Measurements from ENCODE around the gene NEIL1.
"Not testable (repeated sequence)": the region's sequence is repeated elsewhere in the genome, so short reads cannot be mapped to it uniquely, and the experiment has no call there.

NEIL1 gene

DNA sequence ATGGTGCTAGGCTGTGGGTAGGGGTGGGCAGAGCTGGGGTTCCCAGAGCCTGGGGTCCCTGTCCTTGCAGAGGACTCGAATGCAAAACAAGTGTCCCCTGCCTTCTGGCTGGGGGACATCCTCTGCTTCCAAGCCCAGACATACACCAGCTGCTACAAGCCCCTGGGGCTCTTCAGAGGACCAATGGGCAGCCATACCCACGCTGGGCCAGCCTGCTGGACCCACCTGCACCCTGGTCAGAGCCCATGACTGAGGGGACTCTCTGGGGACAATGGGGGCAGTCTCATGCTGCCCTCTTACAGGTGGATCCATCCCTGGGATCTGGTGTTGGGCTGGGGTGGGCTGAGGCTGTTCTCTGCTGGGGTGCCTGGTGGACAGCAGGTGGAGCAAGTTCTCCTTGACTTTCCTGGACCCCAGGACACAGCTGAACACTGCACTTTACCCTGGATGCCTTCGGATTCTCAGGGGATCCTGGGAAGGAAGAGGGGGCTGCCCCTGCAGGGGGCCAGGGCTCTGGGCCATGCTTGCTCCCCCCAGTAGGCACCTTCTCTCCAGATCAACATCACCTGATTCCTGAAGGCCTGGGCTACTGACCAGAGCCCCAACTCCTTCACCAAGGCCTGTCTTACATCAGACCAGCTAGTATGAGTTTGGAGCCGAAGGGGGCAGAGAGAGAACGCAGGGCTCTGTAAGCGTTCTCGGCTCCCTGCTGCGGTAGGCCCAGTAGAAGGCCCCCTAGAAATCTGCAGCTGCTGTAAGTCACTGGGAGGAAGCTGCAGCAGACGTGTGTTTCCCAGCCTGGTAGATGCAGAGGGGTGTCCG lies 18.1 kb upstream of the NEIL1 start:
- no peaks in the 10 kb centered on the region for H3K27me3 ChIP-seq (ENCODE audit: control insufficient read depth, low read length)
- H3K4me1 ChIP-seq (ENCODE audit: control insufficient read depth, low read length): peaks cover 27% of the 10 kb centered on the region
- no peaks in the 10 kb centered on the region for H4K20me1 ChIP-seq (ENCODE audit: control insufficient read depth, insufficient read depth, low read depth, low read length)
- no peak overlapping the region for H3K27ac ChIP-seq (ENCODE audit: low read depth, low read length)
- H3K79me2 ChIP-seq (ENCODE audit: control insufficient read depth, low read length): no peaks in the 10 kb centered on the region
- TF ChIP-seq EZH2phosphoT487 (IDR thresholded peaks at IDR 0.05; ENCODE audit: borderline replicate concordance, low read length) (no peak), CTCF (IDR thresholded peaks at IDR 0.05; ENCODE audit: low read depth, low read length, poor library complexity, severe bottlenecking) (peak; percentile 8)
- H3F3A ChIP-seq (ENCODE audit: control insufficient read depth, insufficient read depth): no peaks in the 10 kb centered on the region
- H3K36me3 ChIP-seq (ENCODE audit: control insufficient read depth, low read length): no peaks in the 10 kb centered on the region
- H3K9me3 ChIP-seq (ENCODE audit: control insufficient read depth, insufficient read depth, low read length): no peaks in the 10 kb centered on the region
- no peak overlapping the region for H3K4me3 ChIP-seq (ENCODE audit: low read length)
- no peaks in the 10 kb centered on the region for H3K9me2 ChIP-seq (replicated peaks; ENCODE audit: control insufficient read depth, low read length)
- no peak overlapping the region for H3K4me2 ChIP-seq (ENCODE audit: low read length)

- peaks cover 3% of the 10 kb centered on the region; the same call in 1 of the 2 replicates for H3F3A ChIP-seq (ENCODE audit: control insufficient read depth, insufficient read depth)
- no peaks in the 10 kb centered on the region for H3K9me2 ChIP-seq (replicated peaks; ENCODE audit: control insufficient read depth, low read length)
- no peak overlapping the region for H3K27ac ChIP-seq (ENCODE audit: low read depth, low read length)
- H3K4me3 ChIP-seq (ENCODE audit: low read length): no peak overlapping the region
- H4K20me1 ChIP-seq (ENCODE audit: control insufficient read depth, insufficient read depth, low read depth, low read length): no peaks in the 10 kb centered on the region
- no peak for TF ChIP-seq CTCF (IDR thresholded peaks at IDR 0.05; ENCODE audit: low read depth, low read length, poor library complexity, severe bottlenecking)
- no peak for TF ChIP-seq EZH2phosphoT487 (IDR thresholded peaks at IDR 0.05; ENCODE audit: borderline replicate concordance, low read length)
- no peaks in the 10 kb centered on the region for H3K27me3 ChIP-seq (ENCODE audit: control insufficient read depth, low read length)
- H3K4me2 ChIP-seq (ENCODE audit: low read length): no peak overlapping the region
- no peaks in the 10 kb centered on the region for H3K9me3 ChIP-seq (ENCODE audit: control insufficient read depth, insufficient read depth, low read length)
- H3K4me1 ChIP-seq (ENCODE audit: control insufficient read depth, low read length): peaks cover 27% of the 10 kb centered on the region
- H3K79me2 ChIP-seq (ENCODE audit: control insufficient read depth, low read length): no peaks in the 10 kb centered on the region
- no peaks in the 10 kb centered on the region for H3K36me3 ChIP-seq (ENCODE audit: control insufficient read depth, low read length)
Observed at GRCh38 chr15:75329571-75329970, 17.3 kb upstream of the NEIL1 start.

GRCh38 chr15:75332093-75332492 lies 14.7 kb upstream of the NEIL1 start:
- not testable (repeated sequence) for H3K27me3 ChIP-seq (ENCODE audit: control insufficient read depth, low read length); H3F3A ChIP-seq (ENCODE audit: control insufficient read depth, insufficient read depth); H3K79me2 ChIP-seq (ENCODE audit: control insufficient read depth, low read length); H3K36me3 ChIP-seq (ENCODE audit: control insufficient read depth, low read length); H3K27ac ChIP-seq (ENCODE audit: low read depth, low read length); H3K9me2 ChIP-seq (replicated peaks; ENCODE audit: control insufficient read depth, low read length); H4K20me1 ChIP-seq (ENCODE audit: control insufficient read depth, insufficient read depth, low read depth, low read length); H3K4me2 ChIP-seq (ENCODE audit: low read length); H3K4me3 ChIP-seq (ENCODE audit: low read length); H3K9me3 ChIP-seq (ENCODE audit: control insufficient read depth, insufficient read depth, low read length)
- H3K4me1 ChIP-seq (ENCODE audit: control insufficient read depth, low read length): peaks cover 26% of the 10 kb centered on the region

DNA sequence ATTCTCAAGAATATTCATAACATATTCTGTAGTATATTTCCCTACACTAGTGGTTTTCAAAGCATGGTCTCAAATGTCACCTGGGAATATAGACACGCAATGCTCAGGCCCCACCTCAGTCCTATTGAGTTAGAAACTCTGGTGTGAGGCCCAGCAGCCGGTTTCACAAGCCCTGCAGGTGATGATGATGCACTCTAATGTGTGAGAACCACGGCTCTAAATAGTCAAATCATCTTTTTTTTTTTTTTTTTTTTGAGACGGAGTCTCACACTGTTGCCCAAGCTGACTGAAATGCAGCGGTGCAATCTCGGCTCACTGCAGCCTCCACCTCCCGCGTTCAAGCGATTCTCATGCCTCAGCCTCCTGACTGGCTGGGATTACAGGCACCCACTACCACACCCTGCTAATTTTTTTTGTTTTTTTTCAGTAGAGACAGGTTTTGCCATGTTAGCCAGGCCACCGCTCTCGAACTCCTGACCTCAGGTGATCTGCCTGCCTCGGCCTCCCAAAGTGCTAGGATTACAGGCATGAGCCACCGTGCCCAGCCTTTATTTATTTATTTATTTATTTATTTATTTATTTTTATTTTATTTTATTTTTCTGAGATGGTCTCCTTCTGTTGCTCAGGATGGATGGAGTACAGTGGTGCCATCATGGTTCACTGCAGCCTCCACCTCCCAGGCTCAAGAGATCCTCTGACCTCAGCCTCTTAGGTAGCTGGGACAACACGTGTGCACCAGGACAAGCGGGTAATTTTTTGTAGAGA lies 13.0 kb upstream of the NEIL1 start:
- H3K27ac ChIP-seq (ENCODE audit: low read depth, low read length); H3F3A ChIP-seq (ENCODE audit: control insufficient read depth, insufficient read depth): not testable (repeated sequence)

More for the DNA sequence above, 13.0 kb upstream of the NEIL1 start:
- H3K4me1 ChIP-seq (ENCODE audit: control insufficient read depth, low read length): peaks cover 14% of the 10 kb centered on the region
- not testable (repeated sequence) for H3K4me3 ChIP-seq (ENCODE audit: low read length); H3K9me3 ChIP-seq (ENCODE audit: control insufficient read depth, insufficient read depth, low read length); H3K9me2 ChIP-seq (replicated peaks; ENCODE audit: control insufficient read depth, low read length); H3K4me2 ChIP-seq (ENCODE audit: low read length); H3K27me3 ChIP-seq (ENCODE audit: control insufficient read depth, low read length); H4K20me1 ChIP-seq (ENCODE audit: control insufficient read depth, insufficient read depth, low read depth, low read length); H3K79me2 ChIP-seq (ENCODE audit: control insufficient read depth, low read length); H3K36me3 ChIP-seq (ENCODE audit: control insufficient read depth, low read length)

Data from DOHH2 (cell line).